DMS53 treated with DMSO at 0.1 percent for 48 hours (cell line): ENCODE results near the gene ZNF28.
"Not testable (repeated sequence)": the region's sequence is repeated elsewhere in the genome, so short reads cannot be mapped to it uniquely, and the experiment has no call there.

Experiments
- DNase-seq: peaks from one replicate; lab custom pipeline; 2025; ENCODE audit not compliant: unreplicated experiment; lab: John Stamatoyannopoulos, UW

ZNF28 gene

DNA sequence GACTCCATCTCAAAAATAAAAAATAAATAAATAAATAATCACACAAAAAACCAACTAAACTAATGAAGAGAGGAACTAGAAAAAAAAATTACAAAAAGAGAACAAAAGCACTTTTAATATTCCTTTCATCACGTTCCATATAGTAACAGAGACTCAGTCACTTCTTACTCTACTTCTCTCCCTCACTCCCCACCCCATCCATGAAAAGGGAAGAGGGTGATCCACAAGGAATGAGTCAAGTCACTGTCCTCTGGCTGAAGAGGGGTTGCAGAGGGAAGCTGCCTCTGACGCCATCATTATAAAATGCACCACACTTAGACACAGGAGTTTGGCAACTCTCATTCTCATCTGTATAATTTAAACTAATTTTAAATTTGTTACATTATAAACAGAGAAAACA is 38.6 kb downstream of the ZNF28 start:
- DNase-seq, result not testable (repeated sequence)

DNA sequence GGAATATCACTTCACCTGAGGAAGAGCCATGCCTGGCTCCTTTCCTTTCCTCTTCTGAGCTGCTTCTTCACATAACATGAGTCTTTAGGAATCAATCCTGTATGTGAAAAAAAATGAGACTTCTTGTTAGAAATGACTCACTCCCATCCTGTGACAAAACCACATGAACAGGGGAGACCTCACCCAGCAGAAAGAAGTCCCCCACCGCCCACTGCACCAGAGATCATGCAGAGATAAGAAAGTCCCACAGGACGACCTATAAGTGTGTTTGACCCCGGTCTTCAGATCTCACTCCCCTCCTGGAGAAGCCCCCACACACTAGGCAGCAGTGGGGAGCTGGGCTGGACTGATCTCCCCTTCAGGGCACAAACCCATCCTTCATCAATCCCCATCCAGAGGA is 42.6 kb downstream of the ZNF28 start:
- no peak for DNase-seq

DNA sequence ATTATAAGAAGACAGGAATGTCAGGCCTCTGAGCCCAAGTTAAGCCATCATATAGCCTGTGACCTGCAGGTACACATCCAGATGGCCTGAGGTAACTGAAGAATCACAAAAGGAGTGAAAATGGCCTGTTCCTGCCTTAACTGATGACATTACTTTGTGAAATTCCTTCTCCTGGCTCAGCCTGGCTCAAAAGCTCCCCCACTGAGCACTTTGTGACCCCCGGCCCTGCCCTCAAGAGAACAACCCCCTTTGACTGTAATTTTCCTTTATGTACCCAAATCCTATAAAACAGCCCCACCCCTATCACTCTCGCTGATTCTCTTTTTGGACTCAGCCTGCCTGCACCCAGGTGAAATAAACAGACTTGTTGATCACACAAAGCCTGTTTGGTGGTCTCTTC is 65.0 kb downstream of the ZNF28 start:
- DNase-seq, result not testable (repeated sequence)

DNA sequence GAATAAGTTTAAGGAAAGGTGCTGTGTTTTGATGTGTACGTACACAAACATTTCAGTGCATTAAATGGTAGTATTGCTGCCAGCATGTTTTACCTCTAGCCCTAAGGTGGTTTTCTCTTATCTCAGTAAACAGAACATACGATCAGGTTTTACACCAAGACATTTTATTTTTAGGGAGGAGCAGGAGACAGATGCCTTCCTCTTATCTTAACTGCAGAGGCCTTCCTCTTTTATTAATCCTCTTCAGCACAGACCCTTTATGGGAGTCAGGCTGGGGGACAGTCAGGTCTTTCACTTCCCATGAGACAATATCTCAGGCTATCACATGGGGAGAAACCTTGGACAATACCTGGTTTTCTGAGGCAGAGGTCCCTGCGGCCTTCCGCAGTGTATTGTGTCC is 71.7 kb downstream of the ZNF28 start:
- DNase-seq, result no peak

DNA sequence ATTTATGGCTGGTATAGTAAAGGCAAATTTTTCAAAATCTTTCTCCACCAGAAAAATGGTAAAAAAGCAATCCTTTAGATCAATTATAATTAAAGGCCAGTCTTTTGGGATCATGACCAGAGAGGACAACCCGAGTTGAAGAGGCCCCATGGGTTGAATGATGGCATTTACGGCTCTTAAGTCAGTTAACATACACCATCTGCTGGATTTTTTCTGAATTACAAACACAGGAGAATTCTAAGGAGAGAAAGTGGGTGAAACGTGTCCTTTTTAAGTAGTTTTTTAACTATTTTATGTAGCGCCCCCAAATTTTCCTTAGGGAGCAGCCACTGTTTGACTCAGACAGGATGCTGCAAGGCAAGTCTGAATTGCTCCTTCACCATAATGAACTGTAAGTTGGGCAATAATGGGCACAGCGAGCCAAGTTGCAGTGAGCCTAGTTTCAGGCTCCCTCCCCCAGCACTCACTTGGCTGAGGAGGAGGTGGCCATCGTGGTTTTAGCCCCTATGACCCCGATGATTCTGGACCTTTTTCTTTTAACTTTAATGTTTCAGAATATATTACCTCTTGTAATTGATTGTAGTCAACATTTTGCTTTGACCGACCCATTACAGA is 73.0 kb downstream of the ZNF28 start:
- peak; percentile 52 for DNase-seq
